Right lobe of liver (tissue), 6 donors: ENCODE data around the gene RNMT. TPM values are rescaled to one million over a fixed set of nuclear protein-coding genes. Genes with fewer than 3 reads are reported as not detected.

Experiments
- ATAC-seq, 4 donors: fragments of 200-7000 bp; cut with Tn5 transposase; one replicate each; pipeline ENCODE4 v1.9.1; 2020; ENCODE audit warnings: mild to moderate bottlenecking in 4 of 4, moderate library complexity in 4 of 4
- DNase-seq, 3 donors: peaks; one replicate each; pipeline ENCODE4 v3.0.0-alpha.2; 2020
- H3K27ac ChIP-seq, 3 donors: fragments of 200-600 bp; one replicate each; pipeline ENCODE4 v1.8.0; 2022
- H3K27me3 ChIP-seq, 2 donors: fragments of 200-600 bp; one replicate each; pipeline ENCODE4 v1.8.0; 2022
- H3K36me3 ChIP-seq, 4 donors: fragments of 200-600 bp; sonication (generic) in 1 of 4; one replicate each; pipeline versions ENCODE4 v1.5.1 to v1.8.0; 2017 to 2022; ENCODE audit warnings: control low read depth in 1 of 4
- H3K4me1 ChIP-seq, 4 donors: fragments of 200-600 bp; sonication (generic) in 1 of 4; one replicate each; pipeline versions ENCODE4 v1.5.1 to v1.8.0; 2017 to 2022; ENCODE audit warnings: control low read depth in 1 of 4
- H3K4me3 ChIP-seq, 3 donors: fragments of 200-600 bp; one replicate each; pipeline ENCODE4 v1.8.0; 2022
- H3K9me3 ChIP-seq, 4 donors: fragments of 200-600 bp; sonication (generic) in 1 of 4; one replicate each; pipeline versions ENCODE4 v1.5.1 to v1.8.0; 2017 to 2022; ENCODE audit warnings: control low read depth in 1 of 4
- POLR2A ChIP-seq: fragments of 450-650 bp; IDR thresholded peaks from one replicate; pipeline ENCODE4 v1.6.1; 2017; ENCODE audit warnings: antibody characterized with exemption, mild to moderate bottlenecking
- WGBS: methylation state at CpG from one replicate; pipeline ENCODE4 v1.1.6; 2018; ENCODE audit warnings: low coverage, low lambda C conversion rate; ENCODE audit not compliant: insufficient coverage; ENCODE audit errors: missing lambda C conversion rate; 5-methylcytosine and 5-hydroxymethylcytosine counted together
- intact Hi-C, 2 donors: fragments of 100-400 bp; cut with DNase I; formaldehyde crosslinking; loops; one replicate each; pipeline versions ENCODE4 v1.11.2 to v1.14.1; 2022
- total RNA-seq, 6 experiments: library from RNA; depleted of rRNA in 2 of 6; stranded (reverse); fragments of >200 nt in 2 of 6; fragmentation: NEBNext Ultra II Directional in 3 of 6; extraction: Animal tissue kit (Norgen Biotek cat#: 25700) in 3 of 6; gene quantifications; one replicate each; pipeline versions ENCODE4 v1.1.0 to v1.2.4, GENCODE V29; 2016 to 2023
- TF ChIP-seq, protein P1 (sequence below), 4 donors: fragments of 200-600 bp in 3 of 4; fragments of 450-650 bp in 1 of 4; IDR thresholded peaks; one replicate each; pipeline versions ENCODE4 v1.5.1 to v1.8.0; 2016 to 2022; ENCODE audit warnings: antibody characterized with exemption in 4 of 4, mild to moderate bottlenecking in 2 of 4
- donor health status: DM: no; HTN: yes; CAD: no.
- donor health status: DM: no; HTN: no; CAD: no.
- donor health status: DM: no; HTN: no; CAD: no.
- donor health status: DM: no; HTN: yes; CAD: no.
- donor health status: DM: no; HTN: yes; CAD: no.

RNMT gene
- total RNA-seq, 6 experiments from 2014 or later = 7.4 to 20.4 (median 9.0) TPM

DNA sequence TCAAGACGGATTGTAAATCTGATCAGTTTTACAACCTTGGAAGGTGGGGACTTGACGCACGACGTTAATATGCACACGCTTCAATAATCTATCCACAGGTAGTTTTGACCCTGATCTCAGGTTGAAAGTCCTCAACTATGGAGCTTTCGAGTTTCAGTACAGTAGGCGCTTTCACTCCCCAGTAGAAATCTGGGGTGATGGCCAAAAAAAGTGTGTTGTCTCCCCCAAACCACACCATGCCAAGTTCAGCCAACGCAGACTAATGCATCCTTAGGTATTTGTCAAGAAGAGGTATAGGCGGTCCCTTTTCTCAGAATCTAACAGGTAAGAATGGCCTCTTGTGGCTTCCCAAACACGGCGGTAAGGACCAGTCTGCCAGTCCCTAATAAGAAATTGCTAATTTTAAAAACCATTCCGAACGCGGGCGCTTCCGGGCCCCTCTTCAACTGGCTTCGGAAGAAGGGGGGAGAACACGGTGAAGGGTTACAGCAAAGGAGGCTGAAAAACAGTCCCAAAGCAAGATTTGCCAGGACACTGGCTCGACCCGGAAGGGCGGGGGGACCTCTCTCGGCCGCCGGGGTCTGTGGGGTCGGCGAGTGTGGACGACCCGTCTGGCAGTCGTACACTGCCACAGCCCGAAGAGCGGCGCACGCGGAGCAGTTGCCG lies 774 bp upstream of the RNMT start:
- peak overlapping the region; percentile 73 to 95 (median 90) for H3K27ac ChIP-seq
- peak in 2 of 4 donors; percentile 1 to 6 for ATAC-seq
- intact Hi-C loops = no loop called here

DNA sequence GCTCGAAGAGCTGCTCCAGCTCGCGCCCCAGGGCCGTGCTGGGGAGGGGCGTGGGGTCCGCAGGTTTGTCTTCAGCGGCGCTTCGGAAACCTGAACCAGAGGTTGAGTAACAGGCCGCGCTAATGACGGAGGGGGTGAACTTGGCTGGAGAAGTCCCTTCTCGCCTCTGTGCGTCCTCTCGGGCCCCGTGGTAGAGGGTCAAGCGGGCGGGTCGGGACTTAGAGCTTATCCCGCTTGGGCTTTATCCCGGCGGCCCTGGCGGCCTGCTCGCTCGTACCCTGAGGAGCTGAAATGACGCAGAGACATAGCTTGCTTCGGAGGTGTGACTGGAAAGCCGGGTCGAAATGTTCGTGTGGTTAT lies 479 bp downstream of the RNMT start:
- Histone ChIP-seq H3K4me1 (peaks cover 0 to 19% (median 7%) of the 10 kb centered on the region in 4 donors), H3K9me3 (no peaks in the 10 kb centered on the region), H3K27ac (peak overlapping the region; percentile 78 to 95 (median 90)), H3K27me3 (no peaks in the 10 kb centered on the region), H3K36me3 (no peaks in the 10 kb centered on the region), H3K4me3 (peak overlapping the region; percentile 82 to 93 (median 91))
- no peak for TF ChIP-seq POLR2A
- TF ChIP-seq, protein P1, sequence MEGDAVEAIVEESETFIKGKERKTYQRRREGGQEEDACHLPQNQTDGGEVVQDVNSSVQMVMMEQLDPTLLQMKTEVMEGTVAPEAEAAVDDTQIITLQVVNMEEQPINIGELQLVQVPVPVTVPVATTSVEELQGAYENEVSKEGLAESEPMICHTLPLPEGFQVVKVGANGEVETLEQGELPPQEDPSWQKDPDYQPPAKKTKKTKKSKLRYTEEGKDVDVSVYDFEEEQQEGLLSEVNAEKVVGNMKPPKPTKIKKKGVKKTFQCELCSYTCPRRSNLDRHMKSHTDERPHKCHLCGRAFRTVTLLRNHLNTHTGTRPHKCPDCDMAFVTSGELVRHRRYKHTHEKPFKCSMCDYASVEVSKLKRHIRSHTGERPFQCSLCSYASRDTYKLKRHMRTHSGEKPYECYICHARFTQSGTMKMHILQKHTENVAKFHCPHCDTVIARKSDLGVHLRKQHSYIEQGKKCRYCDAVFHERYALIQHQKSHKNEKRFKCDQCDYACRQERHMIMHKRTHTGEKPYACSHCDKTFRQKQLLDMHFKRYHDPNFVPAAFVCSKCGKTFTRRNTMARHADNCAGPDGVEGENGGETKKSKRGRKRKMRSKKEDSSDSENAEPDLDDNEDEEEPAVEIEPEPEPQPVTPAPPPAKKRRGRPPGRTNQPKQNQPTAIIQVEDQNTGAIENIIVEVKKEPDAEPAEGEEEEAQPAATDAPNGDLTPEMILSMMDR (IDR thresholded peaks at IDR 0.05) = no peak
- intact Hi-C loops = no loop called here
- WGBS = 0% methylated on average over 13 of the region's 30 CpGs
- ATAC-seq = peak; percentile 49 to 57 (median 52)
- DNase-seq = peak; percentile 62 to 70 (median 63)

More for the DNA sequence above, 774 bp upstream of the RNMT start:
- Histone ChIP-seq H3K36me3 (no peaks in the 10 kb centered on the region), H3K4me3 (peak overlapping the region; percentile 82 to 93 (median 91)), H3K27me3 (no peaks in the 10 kb centered on the region), H3K9me3 (no peaks in the 10 kb centered on the region), H3K4me1 (peaks cover 0 to 19% (median 7%) of the 10 kb centered on the region in 4 donors)
- TF ChIP-seq, protein P1 (IDR thresholded peaks at IDR 0.05) = no peak
- no peak for TF ChIP-seq POLR2A
- DNase-seq = no peak
- 2% methylated on average over 29 of the region's 35 CpGs for WGBS

DNA sequence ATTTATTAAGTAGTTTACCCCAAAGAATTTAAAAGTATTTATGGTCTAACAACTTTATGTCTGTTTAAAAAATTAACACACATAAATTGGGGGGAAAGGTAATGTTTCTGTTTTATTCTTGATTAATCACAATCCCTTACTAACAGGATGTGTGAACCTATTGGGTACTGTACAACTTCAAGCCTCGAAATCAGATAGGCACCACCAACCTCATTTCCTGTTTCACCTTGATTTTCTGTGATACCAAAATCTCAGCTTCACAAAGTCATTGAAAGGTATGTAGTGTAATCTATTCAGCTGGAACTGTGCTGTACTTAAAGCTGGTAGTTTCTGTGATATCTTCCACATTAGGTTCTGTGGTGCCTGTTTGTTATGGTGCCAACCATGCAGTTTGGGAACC lies 4.0 kb downstream of the RNMT start:
- no peaks in the 10 kb centered on the region for H3K27me3 ChIP-seq
- DNase-seq = no peak
- intact Hi-C loops = no loop called here
- H3K36me3 ChIP-seq = peaks cover 0 to 21% (median 1%) of the 10 kb centered on the region in 4 donors
- WGBS = 87% methylated on average over 1 of the region's 1 CpG
- no peaks in the 10 kb centered on the region for H3K9me3 ChIP-seq
- ATAC-seq = no peak
- no peak overlapping the region for H3K4me3 ChIP-seq
- TF ChIP-seq, protein P1 (IDR thresholded peaks at IDR 0.05) = no peak
- no peak for TF ChIP-seq POLR2A
- peaks cover 0 to 7% (median 3%) of the 10 kb centered on the region in 4 donors for H3K4me1 ChIP-seq
- H3K27ac ChIP-seq = no peak overlapping the region

- Histone ChIP-seq H3K4me1 (no peaks in the 10 kb centered on the region), H3K9me3 (no peaks in the 10 kb centered on the region), H3K27ac (no peak overlapping the region), H3K4me3 (no peak overlapping the region), H3K36me3 (peaks cover 6 to 72% (median 18%) of the 10 kb centered on the region in 4 donors), H3K27me3 (no peaks in the 10 kb centered on the region)
- 83% methylated on average over 2 of the region's 2 CpGs for WGBS
- ATAC-seq (no peak), DNase-seq (no peak)
- intact Hi-C loops = no loop called here
- TF ChIP-seq POLR2A = no peak
- TF ChIP-seq, protein P1 (IDR thresholded peaks at IDR 0.05) = no peak
Measured at GRCh38 chr18:13735681-13736080, 9.2 kb downstream of the RNMT start.
